ENCODE results near the gene COL24A1.
"Not testable (repeated sequence)": the region's sequence is repeated elsewhere in the genome, so short reads cannot be mapped to it uniquely, and the experiment has no call there.

Gene COL24A1

GRCh38 chr1:85984636-85985035 lies 171.9 kb downstream of the COL24A1 start:
- no peak for DNase-seq (ENCODE audit: low read depth)
- no peak for TF ChIP-seq CTCF (IDR thresholded peaks at IDR 0.05; ENCODE audit: insufficient read depth, low read depth, low read length, missing control alignments)
- no peak overlapping the region for H3K4me3 ChIP-seq (ENCODE audit: low read depth, low read length)

- no peak for DNase-seq (ENCODE audit: low read depth)
- TF ChIP-seq CTCF (IDR thresholded peaks at IDR 0.05; ENCODE audit: insufficient read depth, low read depth, low read length, missing control alignments): no peak
- no peak overlapping the region for H3K4me3 ChIP-seq (ENCODE audit: low read depth, low read length)
Measured at GRCh38 chr1:85983316-85983715, 173.3 kb downstream of the COL24A1 start.

GRCh38 chr1:85976516-85977205 lies 179.9 kb downstream of the COL24A1 start:
- no peak for TF ChIP-seq CTCF (IDR thresholded peaks at IDR 0.05; ENCODE audit: insufficient read depth, low read depth, low read length, missing control alignments)
- DNase-seq (ENCODE audit: low read depth): peak; percentile 36
- no peak overlapping the region for H3K4me3 ChIP-seq (ENCODE audit: low read depth, low read length)

- TF ChIP-seq CTCF (IDR thresholded peaks at IDR 0.05; ENCODE audit: insufficient read depth, low read depth, low read length, missing control alignments): no peak
- no peak for DNase-seq (ENCODE audit: low read depth)
- H3K4me3 ChIP-seq (ENCODE audit: low read depth, low read length): no peak overlapping the region
Measured at GRCh38 chr1:85975912-85976371, 180.6 kb downstream of the COL24A1 start.

GRCh38 chr1:85962457-85962856 lies 194.1 kb downstream of the COL24A1 start:
- TF ChIP-seq CTCF (IDR thresholded peaks at IDR 0.05; ENCODE audit: insufficient read depth, low read depth, low read length, missing control alignments): no peak
- DNase-seq (ENCODE audit: low read depth): no peak

GRCh38 chr1:85957760-85958159 lies 198.8 kb downstream of the COL24A1 start:
- H3K4me3 ChIP-seq (ENCODE audit: low read depth, low read length): no peak overlapping the region
- no peak for DNase-seq (ENCODE audit: low read depth)
- no peak for TF ChIP-seq CTCF (IDR thresholded peaks at IDR 0.05; ENCODE audit: insufficient read depth, low read depth, low read length, missing control alignments)

More at GRCh38 chr1:85962457-85962856, 194.1 kb downstream of the COL24A1 start:
- no peak overlapping the region for H3K4me3 ChIP-seq (ENCODE audit: low read depth, low read length)

- not testable (repeated sequence) for H3K4me3 ChIP-seq (ENCODE audit: low read depth, low read length); DNase-seq (ENCODE audit: low read depth)
Measured at GRCh38 chr1:85955218-85955617, 201.4 kb downstream of the COL24A1 start.
